Measurements from ENCODE around the gene ERCC4.

ERCC4 gene

DNA sequence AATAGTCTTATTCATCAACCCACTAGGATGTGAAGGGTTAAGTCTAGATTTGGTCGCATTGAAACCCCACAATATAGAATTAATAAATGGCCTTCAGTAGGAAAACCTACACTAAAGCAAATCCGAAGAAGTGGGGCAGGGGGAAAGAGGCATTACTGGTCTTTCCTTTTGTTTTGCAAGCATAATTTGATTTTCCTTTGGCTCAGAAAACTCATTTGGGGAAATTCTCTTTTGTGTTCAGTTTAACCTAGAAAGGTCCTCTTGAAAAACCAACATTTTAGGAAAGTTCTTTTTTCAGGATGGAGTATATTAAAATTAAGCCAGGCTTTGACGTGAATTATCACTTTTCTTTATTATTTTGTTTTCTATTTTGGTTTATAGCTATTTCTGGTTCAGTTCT, 31.7 kb downstream of the ERCC4 start:
- no peak for DNase-seq

DNA sequence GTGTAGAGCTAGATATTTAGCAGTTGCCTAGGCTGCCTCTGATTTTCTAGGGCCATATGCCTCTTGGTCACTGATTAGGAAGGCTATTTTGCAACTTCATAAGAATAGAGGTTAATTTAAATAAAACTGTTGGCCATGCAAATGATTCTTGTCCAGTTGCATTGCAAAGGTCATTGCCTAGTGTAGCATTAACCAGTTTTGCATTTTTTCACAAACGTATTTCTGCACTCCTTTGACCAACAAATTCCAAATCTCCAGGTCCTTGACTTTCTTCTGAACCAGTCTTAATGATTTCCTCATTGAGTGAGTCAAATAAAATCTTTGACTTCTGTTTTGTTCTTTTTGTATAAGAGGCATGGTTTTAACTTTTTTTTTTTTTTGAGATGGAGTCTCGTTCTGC, 33.5 kb downstream of the ERCC4 start:
- DNase-seq: no peak

DNA sequence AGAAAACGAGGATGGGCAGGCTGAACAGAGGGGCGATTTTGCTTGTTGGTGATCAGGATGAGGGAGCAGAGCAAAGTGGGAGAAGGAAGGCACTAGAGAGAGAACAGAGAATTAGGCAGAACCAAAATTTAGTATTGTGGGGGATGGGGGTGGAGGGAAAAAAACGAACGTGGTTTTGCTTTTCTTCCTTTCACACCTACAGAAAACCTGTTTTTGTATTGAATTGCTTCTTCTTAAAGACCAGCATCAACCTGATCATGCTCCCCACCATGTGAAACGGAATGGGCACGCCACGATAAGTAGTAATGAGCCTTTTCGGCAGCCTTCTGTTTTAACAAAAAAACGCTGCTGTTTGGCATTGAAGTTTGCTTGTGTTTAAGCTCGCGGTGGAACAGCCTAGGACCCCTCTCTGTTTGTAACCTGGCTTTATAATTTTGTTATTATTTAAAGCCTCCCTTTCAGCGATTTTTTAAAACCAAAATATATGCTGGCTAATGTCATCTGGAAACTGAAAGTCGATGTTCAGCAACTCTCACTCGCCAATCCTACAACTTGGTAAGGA, 36.8 kb downstream of the ERCC4 start:
- no peak for DNase-seq

DNA sequence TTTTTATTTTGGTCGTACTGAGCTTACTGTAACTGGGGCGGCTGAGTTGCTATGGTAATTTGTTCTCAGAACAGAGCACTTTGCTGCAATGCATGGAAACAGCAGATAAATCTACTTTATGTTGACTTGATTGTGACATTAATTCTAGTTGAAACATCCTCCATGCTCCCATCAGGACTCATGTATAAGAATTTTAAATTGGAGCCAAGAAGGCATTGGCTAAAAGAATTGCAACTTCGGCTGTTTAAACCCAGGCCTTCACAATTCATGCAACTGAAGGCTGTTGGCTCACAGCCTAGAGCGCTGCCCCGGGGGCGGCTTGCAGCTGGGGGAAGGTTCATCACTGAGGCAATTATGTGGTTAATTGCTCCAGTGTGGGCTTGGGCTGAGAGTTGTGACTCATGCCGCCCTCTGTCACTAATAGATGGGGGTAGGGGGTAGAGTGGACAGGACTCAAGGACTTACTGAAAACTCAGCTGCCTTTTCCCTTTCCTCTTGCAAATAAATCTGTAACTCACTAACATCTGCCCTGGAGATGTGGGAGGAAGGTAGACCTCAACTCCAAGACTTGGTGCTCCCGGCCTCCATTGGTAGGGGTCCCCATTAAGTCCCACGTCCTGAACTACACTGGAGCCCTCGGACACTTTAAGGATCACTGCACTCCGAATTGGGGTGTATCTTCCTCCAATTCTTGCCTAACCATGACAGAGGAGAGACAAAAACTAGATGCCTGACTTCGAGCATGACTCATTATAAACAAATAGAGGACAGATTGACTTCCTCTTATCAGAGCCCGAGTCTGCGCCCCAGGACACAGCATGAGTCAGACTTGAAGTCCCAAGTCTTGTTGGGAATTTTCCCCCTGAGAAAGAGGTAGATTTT, 37.5 kb downstream of the ERCC4 start:
- no peak for DNase-seq

DNA sequence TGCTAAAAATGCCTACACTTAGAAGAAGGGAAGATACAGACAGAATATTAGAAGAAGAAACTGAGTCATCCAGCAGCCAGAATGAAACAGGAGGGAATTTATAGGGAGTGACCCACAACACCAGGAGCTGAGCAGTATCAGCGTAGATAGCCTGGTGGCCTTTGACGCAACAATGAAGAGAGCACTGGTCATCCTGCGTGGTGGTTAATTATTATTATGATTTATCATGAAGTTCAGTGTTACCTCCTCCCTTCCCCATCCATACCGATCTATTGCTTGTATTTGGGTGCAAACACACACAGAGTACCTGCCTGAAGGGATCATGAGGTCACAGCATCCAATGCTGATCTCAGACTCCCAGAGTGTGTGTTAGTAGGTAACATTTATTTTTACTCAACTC, 38.5 kb downstream of the ERCC4 start:
- no peak for DNase-seq

GRCh38 chr16:13959626-13960025, 39.7 kb downstream of the ERCC4 start:
- no peak for DNase-seq

DNA sequence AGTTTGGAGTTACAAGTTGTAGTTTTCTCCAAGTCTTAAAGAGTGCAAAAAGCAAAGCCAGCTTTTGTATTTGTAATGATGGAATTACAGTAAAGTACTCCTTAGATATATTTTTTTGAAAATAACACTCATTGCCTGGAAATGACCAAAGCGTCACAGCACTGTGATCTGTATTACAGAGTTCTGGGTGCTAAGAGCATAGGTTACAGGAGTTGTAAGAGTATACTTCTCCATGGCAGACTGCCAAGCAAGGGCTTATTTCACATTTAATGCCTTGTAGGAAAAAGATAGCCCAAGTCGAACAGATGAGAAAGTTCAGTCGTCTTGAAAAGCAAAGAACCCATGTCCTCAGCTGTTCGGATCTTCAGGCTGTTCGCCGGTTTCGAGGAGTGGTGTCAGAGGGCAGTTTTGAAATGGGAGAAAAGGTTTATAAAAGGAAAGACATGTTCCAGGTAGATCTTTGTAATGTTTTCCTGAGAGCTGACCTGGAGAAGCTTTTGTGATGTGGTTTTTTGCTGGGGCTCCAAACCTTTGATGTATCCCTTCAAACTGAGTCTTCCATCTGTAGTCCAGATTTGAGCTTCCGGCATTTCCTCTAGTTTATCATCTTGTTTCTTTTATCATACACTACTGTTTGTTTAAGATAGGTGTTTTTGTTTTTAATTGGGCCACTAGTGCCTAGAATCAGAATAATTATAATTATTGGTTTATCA, 41.3 kb downstream of the ERCC4 start:
- no peak for DNase-seq

DNA sequence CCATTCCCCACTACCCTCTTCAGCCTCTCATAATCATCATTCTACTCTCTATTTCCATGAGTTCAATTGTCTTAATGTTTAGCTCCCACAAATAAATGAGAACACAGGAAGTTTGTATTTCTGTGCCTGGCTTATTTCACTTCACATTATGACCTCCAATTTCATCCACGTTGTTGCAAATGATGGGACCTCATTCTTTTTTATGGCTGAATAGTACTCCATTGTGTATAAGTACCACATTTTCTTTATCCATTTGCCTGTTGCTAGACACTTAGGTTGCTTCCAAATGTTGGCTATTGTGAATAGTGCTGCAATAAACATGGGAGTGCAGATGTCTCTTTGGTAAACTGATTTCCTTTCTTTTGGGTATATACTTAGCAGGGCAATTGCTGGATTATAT, 42.3 kb downstream of the ERCC4 start:
- no peak for DNase-seq

GRCh38 chr16:13968835-13969234, 48.9 kb downstream of the ERCC4 start:
- no peak for DNase-seq

GRCh38 chr16:13969711-13970110, 49.8 kb downstream of the ERCC4 start:
- DNase-seq: no peak

- DNase-seq: no peak
Observed at GRCh38 chr16:13970708-13971422, 50.9 kb downstream of the ERCC4 start.

- no peak for DNase-seq
Observed at GRCh38 chr16:13973321-13974023, 53.5 kb downstream of the ERCC4 start.

GRCh38 chr16:13977177-13977576, 57.2 kb downstream of the ERCC4 start:
- DNase-seq: no peak

DNA sequence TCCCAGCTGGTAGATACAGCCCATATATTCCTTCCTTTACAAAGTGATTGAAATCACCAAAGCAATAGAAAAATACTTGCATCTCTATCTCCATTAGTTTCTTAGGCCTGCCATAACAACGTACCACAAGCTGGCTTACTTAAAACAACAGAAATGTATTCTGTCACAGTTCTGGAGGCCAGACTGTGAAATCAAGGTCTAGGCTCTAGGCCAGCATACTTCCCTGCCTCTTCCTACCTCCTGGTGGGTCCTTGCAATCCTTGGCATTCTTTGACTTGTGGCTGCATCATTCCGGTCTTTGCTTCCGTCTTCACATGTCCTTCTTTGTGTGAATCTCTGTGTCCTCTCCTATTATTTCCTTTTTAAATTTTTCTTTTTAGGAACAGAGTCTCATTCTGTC, 62.5 kb downstream of the ERCC4 start:
- DNase-seq: no peak

DNA sequence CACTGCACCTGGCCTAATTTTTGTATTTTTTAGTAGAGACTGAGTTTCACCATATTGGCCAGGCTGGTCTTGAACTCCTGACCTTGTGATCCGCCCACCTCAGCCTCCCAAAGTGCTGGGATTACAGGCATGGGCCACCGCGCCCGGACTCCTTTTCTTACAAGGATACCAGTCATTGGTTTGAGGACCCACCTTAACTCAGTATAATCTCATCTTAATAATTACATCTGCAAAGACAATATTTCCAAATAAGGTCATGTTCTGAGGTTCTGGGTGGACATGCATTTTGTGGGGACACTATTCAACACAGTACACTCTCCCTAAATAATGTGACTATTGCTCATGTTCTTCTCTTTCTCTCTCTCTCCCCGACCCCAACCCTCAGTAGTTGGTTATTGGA, 63.7 kb downstream of the ERCC4 start:
- no peak for DNase-seq

DNA sequence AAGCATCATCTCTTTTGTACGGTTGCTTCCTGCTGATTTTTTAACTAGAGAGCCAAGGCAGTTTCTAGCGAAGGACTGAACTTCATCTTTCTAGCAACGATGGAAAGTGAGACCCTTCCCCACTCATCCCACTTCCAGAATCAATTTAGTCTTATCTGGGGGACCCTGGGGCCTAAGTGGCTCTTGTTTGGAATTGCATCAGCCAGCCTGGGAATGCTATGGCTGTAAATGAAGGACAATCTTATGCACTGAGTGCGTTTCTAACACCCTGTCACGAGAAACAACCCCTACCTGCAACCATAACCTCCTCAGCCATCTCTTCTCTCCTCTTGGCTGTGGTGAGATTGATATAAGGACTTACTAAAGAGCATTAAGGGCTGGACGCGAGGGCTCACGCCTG, 64.8 kb downstream of the ERCC4 start:
- DNase-seq: no peak

GRCh38 chr16:13988038-13988437, 68.1 kb downstream of the ERCC4 start:
- no peak for DNase-seq

- DNase-seq: no peak
Observed at GRCh38 chr16:13992322-13992721, 72.4 kb downstream of the ERCC4 start.

DNA sequence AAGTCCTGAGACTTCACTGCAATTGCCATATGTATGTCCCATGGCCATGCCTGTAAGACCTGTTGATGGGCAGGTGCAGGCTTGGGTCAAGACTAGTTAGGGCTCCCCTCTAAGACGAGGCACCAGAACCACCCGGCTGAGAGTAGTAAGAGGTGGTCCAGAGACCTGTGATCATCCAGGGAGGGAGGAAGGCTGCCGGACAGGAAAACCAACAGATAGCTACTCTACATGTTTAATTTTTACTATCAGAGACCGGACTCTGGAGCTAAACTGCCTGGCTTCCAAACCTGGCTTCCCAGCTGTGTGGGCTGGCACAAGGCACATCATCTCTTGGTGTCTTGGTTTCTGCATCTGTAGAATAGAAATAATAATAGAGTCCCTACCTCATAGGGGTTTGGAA, 73.0 kb downstream of the ERCC4 start:
- DNase-seq: no peak

DNA sequence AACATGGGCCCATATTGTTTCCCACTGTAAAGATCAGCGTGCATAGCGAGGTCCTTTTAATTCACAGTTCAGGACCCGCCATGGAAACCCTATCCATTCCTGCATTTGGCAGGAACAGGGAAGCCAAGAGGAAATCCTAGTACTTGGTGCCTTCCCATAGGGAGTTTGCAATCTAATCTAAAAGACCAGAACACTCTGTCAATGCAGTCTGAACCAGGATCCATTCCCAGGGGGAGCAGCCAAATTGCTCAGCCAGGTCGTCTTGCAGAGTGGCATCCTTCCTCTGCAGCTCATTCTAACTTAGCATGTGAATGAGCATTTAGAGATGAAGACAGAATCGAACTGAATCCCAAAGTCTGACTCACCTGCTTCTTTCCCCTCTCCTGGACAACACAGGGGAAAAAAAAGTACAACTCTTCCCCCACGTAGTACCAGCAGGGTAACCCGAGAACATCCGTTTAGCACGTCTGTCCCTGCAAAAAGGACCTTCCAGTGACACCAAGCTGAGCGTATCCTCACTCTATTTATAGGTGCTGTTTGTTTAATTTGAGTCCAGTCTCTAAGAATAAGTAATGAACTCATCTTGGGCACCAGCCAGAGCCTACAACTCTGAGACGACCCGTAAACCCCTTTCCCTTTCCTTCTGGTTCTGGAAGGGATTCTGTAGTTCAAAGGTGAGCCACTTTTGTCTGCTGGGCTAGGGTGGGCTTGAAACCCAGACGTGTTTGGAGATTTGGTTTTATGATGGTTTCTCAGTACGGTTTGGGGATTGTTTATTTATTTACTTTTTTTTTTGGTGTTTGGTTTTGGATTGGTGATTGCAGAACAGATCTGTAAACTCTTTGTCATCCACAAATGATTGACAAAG, 74.5 kb downstream of the ERCC4 start:
- no peak for DNase-seq

DNA sequence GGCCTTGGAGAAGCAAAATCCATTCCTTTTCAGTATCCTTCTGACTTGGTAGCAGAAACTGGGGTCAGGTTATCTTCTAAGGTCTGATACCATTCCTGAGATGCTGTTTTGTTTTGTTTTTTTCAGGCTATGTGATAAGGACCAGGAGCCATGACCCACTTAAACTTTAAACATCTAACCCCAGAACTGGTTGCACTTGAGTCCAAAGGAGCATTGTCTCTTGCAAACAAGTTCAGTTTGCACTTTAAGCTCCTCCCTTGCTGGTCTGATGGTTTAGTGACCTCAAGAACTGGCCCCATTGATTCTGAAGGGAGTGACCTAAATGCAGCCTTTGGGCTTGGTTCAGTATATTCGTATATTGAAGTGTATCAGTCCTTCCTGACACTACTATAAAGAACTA, 75.2 kb downstream of the ERCC4 start:
- no peak for DNase-seq

DNA sequence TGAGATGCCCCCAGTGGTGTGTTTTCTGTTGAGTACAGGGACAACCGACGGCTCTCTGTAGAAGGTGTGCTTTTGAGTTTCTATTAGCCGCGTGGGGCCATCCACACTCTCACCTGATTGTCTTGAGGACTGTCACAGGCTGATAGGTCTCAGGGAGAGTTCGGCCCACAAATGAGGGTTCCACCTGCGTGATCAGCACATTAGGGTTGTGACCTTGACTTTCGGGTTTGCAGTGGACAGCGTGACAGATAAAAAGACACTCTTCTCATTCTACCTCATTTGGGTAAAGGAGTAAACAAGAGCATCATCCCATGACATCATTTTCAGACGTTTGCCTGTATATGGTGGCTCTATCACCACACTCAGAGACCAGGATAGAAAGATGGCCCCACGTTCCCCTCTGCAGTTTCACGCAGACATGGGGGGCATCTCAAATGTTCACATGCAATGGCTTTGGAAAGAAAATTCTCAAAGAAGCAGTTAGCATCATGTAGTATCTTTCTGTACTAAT, 76.9 kb downstream of the ERCC4 start:
- no peak for DNase-seq
